ENCODE results near the gene ATP1B2.

ATP1B2 gene

DNA sequence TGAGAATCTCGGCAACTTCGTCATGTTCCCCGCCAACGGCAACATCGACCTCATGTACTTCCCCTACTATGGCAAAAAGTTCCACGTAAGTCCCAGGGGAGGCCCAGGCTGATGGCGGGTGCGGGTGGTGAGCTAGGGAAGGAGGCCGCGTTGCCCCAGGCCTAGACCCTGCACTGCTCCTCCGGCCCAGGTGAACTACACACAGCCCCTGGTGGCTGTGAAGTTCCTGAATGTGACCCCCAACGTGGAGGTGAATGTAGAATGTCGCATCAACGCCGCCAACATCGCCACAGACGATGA, 4.8 kb downstream of the ATP1B2 start:
- no peak overlapping the region for H3K27ac ChIP-seq
- no peak overlapping the region for H2AFZ ChIP-seq (ENCODE audit: low read depth)
- no peak overlapping the region for H3K9ac ChIP-seq
- no peaks in the 10 kb centered on the region for H3K36me3 ChIP-seq (ENCODE audit: insufficient read depth)
- H3K79me2 ChIP-seq (ENCODE audit: insufficient read depth, low read depth): no peaks in the 10 kb centered on the region
- H3K4me2 ChIP-seq: no peak overlapping the region
- no peaks in the 10 kb centered on the region for H3K4me1 ChIP-seq (ENCODE audit: low read depth, poor library complexity, severe bottlenecking)
- H4K20me1 ChIP-seq (ENCODE audit: insufficient read depth): no peaks in the 10 kb centered on the region
- no peak overlapping the region for H3K4me3 ChIP-seq (IDR thresholded peaks at IDR 0.05; ENCODE audit: insufficient read depth, low read depth, low read length)
- H3K27me3 ChIP-seq (ENCODE audit: insufficient read depth, low read depth): no peaks in the 10 kb centered on the region
- TF ChIP-seq, protein P1, sequence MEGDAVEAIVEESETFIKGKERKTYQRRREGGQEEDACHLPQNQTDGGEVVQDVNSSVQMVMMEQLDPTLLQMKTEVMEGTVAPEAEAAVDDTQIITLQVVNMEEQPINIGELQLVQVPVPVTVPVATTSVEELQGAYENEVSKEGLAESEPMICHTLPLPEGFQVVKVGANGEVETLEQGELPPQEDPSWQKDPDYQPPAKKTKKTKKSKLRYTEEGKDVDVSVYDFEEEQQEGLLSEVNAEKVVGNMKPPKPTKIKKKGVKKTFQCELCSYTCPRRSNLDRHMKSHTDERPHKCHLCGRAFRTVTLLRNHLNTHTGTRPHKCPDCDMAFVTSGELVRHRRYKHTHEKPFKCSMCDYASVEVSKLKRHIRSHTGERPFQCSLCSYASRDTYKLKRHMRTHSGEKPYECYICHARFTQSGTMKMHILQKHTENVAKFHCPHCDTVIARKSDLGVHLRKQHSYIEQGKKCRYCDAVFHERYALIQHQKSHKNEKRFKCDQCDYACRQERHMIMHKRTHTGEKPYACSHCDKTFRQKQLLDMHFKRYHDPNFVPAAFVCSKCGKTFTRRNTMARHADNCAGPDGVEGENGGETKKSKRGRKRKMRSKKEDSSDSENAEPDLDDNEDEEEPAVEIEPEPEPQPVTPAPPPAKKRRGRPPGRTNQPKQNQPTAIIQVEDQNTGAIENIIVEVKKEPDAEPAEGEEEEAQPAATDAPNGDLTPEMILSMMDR (conservative IDR thresholded peaks at IDR 0.05; ENCODE audit: low read depth, low read length): no peak

DNA sequence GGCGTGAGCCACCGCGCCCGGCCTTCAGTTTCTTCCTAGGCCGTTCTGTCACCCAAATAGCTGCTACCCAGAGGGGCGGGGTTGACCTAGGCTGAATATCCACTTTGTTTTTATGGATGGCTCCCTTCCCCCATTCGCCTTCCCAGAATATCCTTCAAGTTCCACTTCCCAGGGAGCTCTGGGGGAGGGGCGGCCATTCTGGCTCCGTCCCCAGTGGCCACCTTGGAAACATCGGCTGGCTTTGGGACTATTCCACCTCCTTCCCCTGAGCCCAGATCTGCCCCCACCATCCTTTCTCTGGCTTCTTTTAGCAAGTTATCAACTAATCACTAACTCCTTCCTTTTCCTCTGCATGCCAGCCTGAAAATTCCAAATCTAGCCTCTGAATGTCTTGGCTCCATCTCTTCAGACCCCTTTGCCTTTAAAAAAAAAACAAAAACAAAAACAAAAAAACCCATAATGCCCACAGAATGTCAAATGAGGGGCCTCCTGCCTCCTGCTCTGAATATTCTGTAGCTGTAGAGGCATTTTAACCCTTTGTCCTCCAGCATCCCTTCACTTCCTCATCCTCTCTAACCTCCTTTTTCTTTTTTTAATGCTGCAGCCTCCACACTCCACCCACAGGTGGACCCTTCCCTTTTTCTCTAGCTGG, 6.4 kb downstream of the ATP1B2 start:
- H3K4me3 ChIP-seq (IDR thresholded peaks at IDR 0.05; ENCODE audit: insufficient read depth, low read depth, low read length): no peak overlapping the region
- H3K79me2 ChIP-seq (ENCODE audit: insufficient read depth, low read depth): no peaks in the 10 kb centered on the region

DNA sequence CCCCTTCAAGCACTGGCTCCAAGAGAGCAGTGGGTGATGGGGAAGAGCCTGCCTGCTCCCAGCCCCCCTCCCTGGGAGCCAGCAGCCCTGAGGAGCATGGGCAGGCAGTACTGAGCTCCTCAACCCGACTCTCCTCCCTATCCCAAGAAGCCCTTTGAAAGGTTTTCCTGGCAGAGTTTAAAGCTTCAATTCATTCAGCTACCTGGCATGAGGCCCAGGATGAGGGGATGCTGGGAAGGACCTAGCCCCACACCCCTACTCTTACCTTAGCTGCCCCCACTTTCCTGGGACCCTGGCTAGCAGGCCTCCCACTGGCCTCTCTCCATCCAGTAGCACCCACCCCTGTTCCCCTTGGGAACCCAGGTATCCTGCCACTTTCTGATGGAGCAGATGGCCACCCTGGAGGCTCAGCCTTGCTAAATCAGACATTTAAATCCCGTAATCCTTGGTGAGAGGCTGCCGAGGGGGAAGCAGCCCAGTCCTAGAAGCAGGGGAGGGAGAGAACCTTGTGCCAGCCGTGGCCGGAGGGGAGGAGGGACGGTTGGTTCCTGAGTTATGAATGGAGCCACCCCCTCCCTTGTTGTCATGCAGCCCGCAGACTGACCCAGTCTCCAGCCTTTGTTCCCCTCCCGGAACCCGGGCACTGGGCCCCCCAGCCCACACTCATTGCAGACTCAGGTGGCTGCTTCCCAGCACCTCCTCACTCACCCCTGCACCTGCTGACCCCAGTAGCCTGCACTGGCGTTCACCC, 17.1 kb downstream of the ATP1B2 start:
- no peak overlapping the region for H3K9ac ChIP-seq
- H3K79me2 ChIP-seq (ENCODE audit: insufficient read depth, low read depth): no peaks in the 10 kb centered on the region
- no peaks in the 10 kb centered on the region for H3K4me1 ChIP-seq (ENCODE audit: low read depth, poor library complexity, severe bottlenecking)
- TF ChIP-seq, protein P1 (conservative IDR thresholded peaks at IDR 0.05; ENCODE audit: low read depth, low read length): no peak
- H4K20me1 ChIP-seq (ENCODE audit: insufficient read depth): no peaks in the 10 kb centered on the region
- H3K27ac ChIP-seq: no peak overlapping the region
- H3K27me3 ChIP-seq (ENCODE audit: insufficient read depth, low read depth): no peaks in the 10 kb centered on the region
- no peak overlapping the region for H3K4me2 ChIP-seq
- no peaks in the 10 kb centered on the region for H3K36me3 ChIP-seq (ENCODE audit: insufficient read depth)
- no peak overlapping the region for H3K4me3 ChIP-seq (IDR thresholded peaks at IDR 0.05; ENCODE audit: insufficient read depth, low read depth, low read length)
- no peak overlapping the region for H2AFZ ChIP-seq (ENCODE audit: low read depth)

More for the DNA sequence above, 6.4 kb downstream of the ATP1B2 start:
- Histone ChIP-seq H3K27ac (no peak overlapping the region), H3K4me1 (ENCODE audit: low read depth, poor library complexity, severe bottlenecking) (no peaks in the 10 kb centered on the region), H3K36me3 (ENCODE audit: insufficient read depth) (no peaks in the 10 kb centered on the region), H3K27me3 (ENCODE audit: insufficient read depth, low read depth) (no peaks in the 10 kb centered on the region), H3K4me2 (no peak overlapping the region), H4K20me1 (ENCODE audit: insufficient read depth) (no peaks in the 10 kb centered on the region), H2AFZ (ENCODE audit: low read depth) (no peak overlapping the region), H3K9ac (no peak overlapping the region)
- TF ChIP-seq, protein P1 (conservative IDR thresholded peaks at IDR 0.05; ENCODE audit: low read depth, low read length): no peak

- H3K79me2 ChIP-seq (ENCODE audit: insufficient read depth, low read depth): no peaks in the 10 kb centered on the region
- no peaks in the 10 kb centered on the region for H3K27me3 ChIP-seq (ENCODE audit: insufficient read depth, low read depth)
- H4K20me1 ChIP-seq (ENCODE audit: insufficient read depth): no peaks in the 10 kb centered on the region
- H3K36me3 ChIP-seq (ENCODE audit: insufficient read depth): no peaks in the 10 kb centered on the region
- no peak overlapping the region for H3K4me3 ChIP-seq (IDR thresholded peaks at IDR 0.05; ENCODE audit: insufficient read depth, low read depth, low read length)
- no peaks in the 10 kb centered on the region for H3K4me1 ChIP-seq (ENCODE audit: low read depth, poor library complexity, severe bottlenecking)
- TF ChIP-seq, protein P1 (conservative IDR thresholded peaks at IDR 0.05; ENCODE audit: low read depth, low read length): no peak
- no peak overlapping the region for H3K9ac ChIP-seq
- no peak overlapping the region for H3K27ac ChIP-seq
- H2AFZ ChIP-seq (ENCODE audit: low read depth): no peak overlapping the region
- no peak overlapping the region for H3K4me2 ChIP-seq
Measured at GRCh38 chr17:7668482-7668881, 17.8 kb downstream of the ATP1B2 start.

All from KMS-11 (cell line).